Putamen (tissue), 1 donor: ENCODE data around the gene GPRC5A.
"Not testable (repeated sequence)": the region's sequence is repeated elsewhere in the genome, so short reads cannot be mapped to it uniquely, and the experiment has no call there.

Experiments used
- DNase-seq: peaks from one replicate; pipeline ENCODE4 v3.0.0-alpha.2; 2016; ENCODE audit warnings: low spot score

Gene GPRC5A

DNA sequence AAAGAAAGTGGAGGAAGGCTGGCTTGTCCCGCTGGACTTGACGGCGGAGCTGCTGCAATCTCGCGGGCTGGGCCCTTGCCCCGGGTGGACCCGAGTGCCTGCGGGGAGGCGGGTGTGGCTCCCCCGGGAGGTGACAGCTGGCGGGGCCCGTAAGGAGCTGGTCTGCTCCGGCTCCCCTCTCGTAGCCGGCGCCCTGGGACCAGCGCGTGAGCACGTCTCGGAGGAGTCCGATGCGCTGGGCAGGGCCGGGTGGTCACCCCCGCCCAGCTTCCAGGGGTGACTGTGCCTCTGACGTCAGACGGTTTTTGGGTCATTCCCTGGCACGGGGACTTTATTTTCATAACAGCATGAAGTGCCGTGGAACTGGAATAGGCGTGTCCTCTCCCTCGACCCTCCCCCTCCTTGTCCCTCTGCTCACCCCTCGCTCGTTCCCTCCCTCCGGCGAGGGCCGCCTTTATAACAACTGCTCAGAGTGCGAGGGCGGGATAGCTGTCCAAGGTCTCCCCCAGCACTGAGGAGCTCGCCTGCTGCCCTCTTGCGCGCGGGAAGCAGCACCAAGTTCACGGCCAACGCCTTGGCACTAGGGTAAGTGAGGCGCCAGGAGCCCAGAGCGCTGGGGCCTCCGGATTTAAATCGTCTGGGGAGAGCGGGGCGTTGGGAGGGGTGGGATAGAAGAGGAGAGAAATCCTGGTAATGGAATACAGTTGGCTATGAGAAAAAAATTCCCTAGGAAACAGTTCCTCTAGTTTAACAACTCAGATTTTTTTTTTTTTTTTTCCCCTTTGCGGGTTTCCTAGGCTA is at the start of gene GPRC5A:
GPRC5A (plus strand) TSS at position 483 of the 801 bp plus-strand sequence. CDS start 16,688 bp downstream, outside the sequence.
- no peak for DNase-seq

DNA sequence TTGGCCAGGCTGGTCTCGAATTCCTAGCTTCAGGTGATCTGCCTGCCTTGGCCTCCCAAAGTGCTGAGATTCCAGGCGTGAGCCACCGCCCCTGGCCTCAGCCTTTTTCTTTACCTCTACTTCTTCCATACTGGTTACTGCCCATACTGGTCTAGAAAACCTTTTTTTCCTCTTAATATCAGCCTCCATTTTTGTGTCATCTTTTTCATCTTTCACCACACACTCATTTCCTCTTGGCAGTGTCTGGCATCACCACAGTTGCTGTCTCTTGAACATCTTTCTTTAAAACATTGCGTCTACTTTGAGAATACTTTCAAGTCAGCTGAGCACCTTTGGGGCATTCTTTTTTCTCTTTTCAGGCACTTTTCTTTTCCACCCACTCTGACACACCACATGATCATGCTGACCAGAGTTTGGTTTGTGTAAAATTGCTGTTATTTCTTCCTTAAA is 45.5 kb upstream of the GPRC5A start:
- no peak for DNase-seq

DNA sequence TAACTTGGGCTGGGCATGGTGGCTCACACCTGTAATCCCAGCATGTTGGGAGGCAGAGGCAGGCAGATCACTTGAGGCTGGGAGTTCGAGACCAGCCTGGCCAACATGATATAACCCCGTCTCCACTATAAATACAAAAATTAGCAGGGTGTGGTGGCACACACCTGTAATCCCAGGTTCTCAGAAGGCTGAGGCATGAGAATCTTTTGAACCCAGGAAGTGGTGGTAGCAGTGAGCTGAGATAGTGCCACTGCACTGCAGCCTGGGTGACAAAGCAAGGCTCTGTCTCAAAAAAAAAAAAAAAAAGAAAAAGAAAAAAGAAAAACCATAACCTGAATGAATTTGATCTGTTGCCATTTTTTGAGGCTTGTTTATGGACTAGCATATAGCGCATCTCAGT is 44.6 kb upstream of the GPRC5A start:
- DNase-seq = not testable (repeated sequence)

DNA sequence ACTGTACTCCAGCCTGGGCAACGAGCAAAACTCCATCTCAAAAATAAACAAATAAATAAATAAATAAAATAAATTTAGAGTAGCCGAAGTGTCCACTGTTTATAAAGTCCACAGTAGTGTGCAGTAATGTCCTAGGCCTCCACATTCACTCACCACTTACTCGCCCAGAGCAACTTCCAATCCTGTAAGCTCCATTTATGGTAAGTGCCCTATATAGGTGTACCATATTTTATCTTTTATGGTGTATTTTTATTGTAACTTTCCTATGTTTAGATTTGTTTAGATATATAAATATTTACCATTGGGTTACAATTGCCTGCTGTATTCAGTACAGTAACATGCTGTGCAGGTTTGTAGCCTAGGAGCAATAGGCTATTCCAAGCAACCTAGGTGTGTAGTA is 37.9 kb upstream of the GPRC5A start:
- DNase-seq = no peak

GRCh38 chr12:12859690-12860089 is 31.7 kb upstream of the GPRC5A start:
- DNase-seq = no peak

DNA sequence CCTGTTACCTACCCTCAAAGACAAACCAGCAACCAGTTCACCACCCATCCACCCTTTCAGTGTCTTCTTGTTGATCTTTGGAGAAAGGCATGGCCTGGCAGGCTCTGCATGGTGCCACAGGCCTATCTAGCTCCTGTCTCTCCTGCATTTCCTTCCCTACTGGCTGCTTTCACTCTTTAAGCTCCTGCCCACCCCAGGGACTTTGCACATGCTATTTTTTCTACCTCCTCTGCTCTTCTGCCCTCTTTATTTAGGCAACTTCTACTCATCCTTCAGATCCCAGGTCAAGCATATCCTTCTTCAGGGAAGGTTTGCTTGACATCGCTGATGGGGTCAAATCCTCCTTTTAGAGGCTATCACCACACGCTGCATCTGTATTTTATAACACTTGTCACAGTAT is 27.1 kb upstream of the GPRC5A start:
- no peak for DNase-seq

DNA sequence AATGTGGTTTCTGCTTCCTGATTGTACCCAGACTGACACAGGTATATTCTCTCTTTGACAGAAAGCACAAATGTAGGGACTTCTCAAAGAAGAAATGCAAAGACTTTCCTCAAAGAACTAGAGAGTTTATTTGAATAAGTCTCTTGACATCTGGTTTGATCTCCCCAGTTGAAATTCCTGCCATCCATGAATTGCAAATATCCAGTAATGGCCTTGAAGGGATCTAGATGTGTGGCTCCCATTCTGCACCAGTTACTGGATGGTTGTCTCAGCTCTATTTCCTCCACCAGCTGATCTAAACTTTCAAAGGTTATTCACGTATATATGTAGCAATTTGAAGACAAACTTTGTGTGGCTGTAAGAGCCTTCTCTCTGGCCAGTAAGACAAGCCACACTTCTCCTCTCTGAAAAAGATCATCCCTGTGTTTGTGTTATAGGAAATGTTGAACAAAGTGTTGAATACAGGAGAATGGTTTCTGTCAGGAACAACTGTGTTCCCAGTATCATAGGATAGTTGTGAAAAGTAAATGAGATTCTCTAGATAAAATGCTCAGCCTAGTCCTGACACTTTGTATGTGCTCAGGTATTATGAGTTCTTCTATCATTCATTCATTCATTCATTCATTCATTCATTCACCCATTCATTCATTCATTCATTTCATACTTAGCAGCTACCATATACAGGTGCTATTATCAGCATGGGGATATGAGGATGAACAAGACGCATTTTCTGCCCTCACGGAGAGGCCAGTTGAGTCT is 22.7 kb upstream of the GPRC5A start:
- DNase-seq = no peak

DNA sequence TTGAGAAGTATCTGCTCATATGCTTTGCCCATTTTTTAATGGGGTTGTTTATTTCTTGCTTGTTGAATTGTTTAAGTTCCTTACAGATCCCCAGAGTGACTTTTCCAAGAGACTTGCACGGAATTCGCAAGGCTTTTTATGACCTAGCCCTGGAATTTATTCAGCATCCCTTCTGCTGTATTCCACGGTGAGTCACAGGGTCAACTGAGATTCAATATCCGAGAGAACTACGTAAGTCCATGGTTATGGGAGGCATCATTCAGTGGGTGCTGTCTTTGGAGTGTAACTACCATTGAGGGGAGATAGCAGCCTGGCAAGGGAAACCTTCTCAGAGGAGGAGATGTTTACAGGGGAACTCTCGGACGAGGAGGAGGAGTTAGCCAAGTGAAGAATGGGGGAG is 20.9 kb upstream of the GPRC5A start:
- DNase-seq = no peak

GRCh38 chr12:12871587-12872138 is 19.7 kb upstream of the GPRC5A start:
- DNase-seq = no peak

DNA sequence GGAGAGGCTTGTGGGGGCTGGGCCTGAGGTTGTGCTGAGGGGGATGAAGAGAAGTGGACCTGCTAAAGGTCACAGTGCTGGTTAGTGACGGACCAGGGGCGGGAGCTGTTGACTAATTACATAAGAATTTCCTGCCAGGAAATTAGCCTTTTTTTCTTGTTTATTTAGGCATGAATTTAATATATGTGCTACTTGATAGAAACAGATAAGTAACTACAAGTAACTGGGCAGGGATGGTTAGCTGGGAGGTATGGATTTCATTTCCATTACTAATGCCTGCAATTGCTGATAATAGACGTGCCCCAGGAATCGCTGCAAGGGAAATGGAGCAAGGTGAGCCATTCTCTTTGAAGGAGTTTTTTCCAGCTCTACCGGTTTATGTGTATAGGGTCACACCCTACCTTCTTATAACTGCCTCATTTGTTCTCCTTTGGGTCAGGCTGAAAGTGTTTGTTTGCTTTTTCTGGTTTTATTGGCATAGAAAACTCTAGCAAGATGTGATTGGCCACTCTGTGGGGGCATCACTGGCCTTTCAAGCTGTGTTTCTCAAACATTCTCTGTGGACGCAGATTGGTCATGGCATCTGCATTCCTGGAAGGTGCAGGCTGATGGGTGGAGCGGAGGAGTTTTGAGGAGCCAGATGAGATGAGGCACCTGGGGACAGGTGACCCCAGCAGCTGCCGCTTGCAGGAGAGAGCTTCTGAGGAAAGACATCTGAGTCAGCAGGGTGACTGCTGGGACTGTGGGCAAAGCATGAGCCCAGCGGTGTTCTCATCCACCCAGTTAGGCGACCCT is 19.0 kb upstream of the GPRC5A start:
- DNase-seq = no peak

DNA sequence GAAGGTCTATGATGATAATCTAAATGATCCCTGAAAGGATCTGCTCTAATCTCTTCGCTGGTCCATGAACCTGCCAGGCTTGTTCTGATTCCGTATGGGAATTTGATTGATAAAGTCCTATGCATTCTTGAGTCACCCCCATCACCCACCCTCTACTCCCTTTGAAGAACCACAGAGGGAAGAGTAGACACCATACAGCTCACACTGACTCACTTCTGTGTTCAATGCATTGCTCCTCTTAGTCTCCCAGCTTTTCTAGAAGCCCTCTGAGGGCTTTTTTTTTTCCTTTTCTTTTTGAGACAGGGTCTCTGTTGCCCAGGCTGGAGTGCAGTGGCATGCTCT is 18.5 kb upstream of the GPRC5A start:
- DNase-seq = no peak

- DNase-seq = no peak
Measured at GRCh38 chr12:12874029-12874428, 17.3 kb upstream of the GPRC5A start.

GRCh38 chr12:12875301-12875700 is 16.1 kb upstream of the GPRC5A start:
- not testable (repeated sequence) for DNase-seq

DNA sequence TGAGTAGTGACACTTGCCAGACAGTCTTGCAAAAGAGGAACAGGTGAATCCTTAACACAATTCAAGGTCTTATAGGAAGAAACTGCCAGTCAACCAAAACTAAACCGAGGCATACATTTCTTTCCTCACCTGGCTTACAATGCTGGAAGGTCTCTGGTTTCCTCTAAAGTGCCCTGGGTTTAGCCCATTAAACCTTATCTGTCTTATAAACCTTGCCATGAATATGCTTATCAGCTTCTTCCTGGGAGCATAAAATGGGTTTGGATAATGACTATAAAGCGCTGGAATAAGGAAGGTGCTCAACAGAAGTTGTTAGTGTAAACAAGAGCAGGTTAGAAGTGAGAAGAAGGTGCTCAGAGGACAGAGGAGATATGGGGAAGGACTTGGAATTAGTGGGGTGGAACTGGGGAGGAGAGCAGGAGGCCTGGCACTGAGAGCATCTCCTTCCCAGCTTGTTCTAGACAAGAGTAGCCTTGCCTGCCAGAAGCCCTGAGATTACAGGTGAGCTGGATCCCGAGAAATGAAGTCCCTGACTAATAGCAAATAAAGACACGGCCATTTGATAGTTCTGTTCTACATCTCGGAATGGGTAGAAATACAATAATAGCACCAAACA is 14.1 kb upstream of the GPRC5A start:
- no peak for DNase-seq

DNA sequence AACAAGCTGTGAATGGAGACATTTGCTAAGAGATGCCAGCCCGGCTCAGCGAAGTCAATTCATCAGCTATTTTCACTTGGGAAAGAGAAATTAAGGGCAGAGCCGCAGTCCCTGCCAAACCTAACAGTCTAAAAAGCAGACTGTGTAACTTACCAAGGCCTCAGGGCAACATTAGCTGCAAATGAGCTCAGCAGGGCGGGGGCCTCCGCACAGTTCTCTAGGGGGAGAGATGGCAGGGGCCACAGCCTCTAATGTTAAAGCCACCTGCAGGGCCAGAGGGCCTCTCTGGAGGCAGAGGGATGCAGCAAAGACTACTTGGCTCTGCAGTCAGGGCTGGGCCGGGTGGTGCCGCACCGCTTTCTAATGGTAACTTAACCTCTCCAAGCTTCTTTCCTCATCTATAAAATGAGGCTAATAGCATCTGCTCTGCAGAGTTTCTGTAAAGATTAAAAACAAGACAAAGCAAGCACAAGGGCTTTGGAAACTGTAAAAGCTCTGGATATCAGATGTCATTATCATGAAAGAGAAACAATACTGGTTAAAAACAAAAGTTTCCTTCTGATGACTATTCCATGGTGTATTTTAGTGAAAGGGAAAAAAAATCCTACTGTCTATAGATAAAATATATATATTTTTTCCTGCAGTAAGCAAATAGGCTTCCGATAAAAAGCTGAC is 13.4 kb upstream of the GPRC5A start:
- no peak for DNase-seq

- DNase-seq = no peak
Measured at GRCh38 chr12:12880537-12880936, 10.8 kb upstream of the GPRC5A start.

- no peak for DNase-seq
Measured at GRCh38 chr12:12881151-12881909, 10.0 kb upstream of the GPRC5A start.

DNA sequence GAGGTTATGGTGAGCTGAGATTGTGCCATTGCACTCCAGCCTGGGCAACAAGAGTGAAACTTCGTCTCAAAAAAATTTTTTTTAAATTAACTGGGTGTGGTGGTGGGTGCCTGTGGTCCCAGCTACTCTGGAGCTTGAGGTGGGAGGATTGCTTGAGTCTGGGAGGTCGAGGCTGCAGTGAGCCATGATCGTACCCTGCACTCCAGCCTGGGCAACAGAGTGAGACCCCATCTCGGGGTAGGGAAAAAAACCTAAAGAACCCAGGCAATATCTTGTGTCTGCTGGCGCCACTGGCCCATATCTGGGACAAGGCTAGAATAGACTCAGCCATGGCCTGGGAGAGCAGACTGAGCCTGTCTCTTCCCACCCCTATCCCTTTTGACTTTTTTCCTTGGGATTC is 9.1 kb upstream of the GPRC5A start:
- DNase-seq = no peak

DNA sequence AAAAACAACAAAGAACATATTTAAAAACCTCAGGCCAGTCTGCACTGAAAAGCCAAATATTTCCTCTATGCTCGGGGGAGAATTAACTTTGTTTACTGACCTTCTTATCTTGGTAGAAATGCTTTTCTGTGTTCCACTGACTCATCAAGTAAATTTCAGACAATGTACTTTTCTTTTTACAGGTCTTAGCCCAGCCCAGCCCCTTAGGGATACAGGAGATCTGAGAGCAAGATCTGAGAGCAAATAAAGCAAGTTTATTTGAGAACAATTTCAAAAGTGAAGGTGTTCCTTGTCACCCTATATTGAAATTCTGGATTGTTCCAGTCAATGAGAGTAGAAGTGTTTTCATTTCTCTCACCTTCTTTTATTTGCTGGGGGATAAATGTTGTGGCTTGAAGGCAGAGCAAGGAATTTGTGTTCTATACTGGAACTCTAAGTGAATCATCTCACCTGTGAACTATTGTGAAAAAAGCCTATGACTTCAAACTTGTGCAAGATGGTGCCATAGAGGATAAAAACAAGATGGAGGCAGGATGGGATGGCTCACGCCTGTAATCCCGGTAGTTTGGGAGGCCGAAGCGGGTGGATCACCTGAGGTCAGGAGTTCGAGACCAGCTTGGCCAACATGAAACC is 7.9 kb upstream of the GPRC5A start:
- no peak for DNase-seq
